ENCODE results near the gene NUCB1.

The NUCB1 gene

GRCh38 chr19:48920949-48921348 is 20.8 kb downstream of the NUCB1 start:
- no peaks in the 10 kb centered on the region for H3K27me3 ChIP-seq (ENCODE audit: low read depth, low read length)
- H3K36me3 ChIP-seq (replicated peaks; ENCODE audit: low read depth, low read length): peaks cover 7% of the 10 kb centered on the region
- no peak overlapping the region for H3K4me3 ChIP-seq (ENCODE audit: low read length)
- TF ChIP-seq EZH2phosphoT487 (IDR thresholded peaks at IDR 0.05; ENCODE audit: low read depth): no peak
- TF ChIP-seq, protein P1, sequence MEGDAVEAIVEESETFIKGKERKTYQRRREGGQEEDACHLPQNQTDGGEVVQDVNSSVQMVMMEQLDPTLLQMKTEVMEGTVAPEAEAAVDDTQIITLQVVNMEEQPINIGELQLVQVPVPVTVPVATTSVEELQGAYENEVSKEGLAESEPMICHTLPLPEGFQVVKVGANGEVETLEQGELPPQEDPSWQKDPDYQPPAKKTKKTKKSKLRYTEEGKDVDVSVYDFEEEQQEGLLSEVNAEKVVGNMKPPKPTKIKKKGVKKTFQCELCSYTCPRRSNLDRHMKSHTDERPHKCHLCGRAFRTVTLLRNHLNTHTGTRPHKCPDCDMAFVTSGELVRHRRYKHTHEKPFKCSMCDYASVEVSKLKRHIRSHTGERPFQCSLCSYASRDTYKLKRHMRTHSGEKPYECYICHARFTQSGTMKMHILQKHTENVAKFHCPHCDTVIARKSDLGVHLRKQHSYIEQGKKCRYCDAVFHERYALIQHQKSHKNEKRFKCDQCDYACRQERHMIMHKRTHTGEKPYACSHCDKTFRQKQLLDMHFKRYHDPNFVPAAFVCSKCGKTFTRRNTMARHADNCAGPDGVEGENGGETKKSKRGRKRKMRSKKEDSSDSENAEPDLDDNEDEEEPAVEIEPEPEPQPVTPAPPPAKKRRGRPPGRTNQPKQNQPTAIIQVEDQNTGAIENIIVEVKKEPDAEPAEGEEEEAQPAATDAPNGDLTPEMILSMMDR (IDR thresholded peaks at IDR 0.05; ENCODE audit: low read depth, low read length): no peak
- no peak overlapping the region for H3K9ac ChIP-seq (ENCODE audit: low read length)
- peaks cover 5% of the 10 kb centered on the region; the same call in 1 of the 2 replicates for H3K4me1 ChIP-seq (ENCODE audit: low read length)
- H3K4me2 ChIP-seq (ENCODE audit: low read length): no peak overlapping the region
- H3K9me3 ChIP-seq (ENCODE audit: insufficient read depth, low read length): no peaks in the 10 kb centered on the region
- no peaks in the 10 kb centered on the region for H4K20me1 ChIP-seq (ENCODE audit: insufficient read depth, low read length)
- no peak overlapping the region for H2AFZ ChIP-seq (ENCODE audit: low read depth, low read length)
- no peaks in the 10 kb centered on the region for H3K79me2 ChIP-seq (ENCODE audit: low read length)
- H3K27ac ChIP-seq (ENCODE audit: low read length): no peak overlapping the region

GRCh38 chr19:48921721-48922500 is 21.8 kb downstream of the NUCB1 start:
- Histone ChIP-seq H3K9me3 (ENCODE audit: insufficient read depth, low read length) (no peaks in the 10 kb centered on the region), H3K79me2 (ENCODE audit: low read length) (no peaks in the 10 kb centered on the region), H3K27ac (ENCODE audit: low read length) (no peak overlapping the region), H3K4me3 (ENCODE audit: low read length) (no peak overlapping the region), H3K27me3 (ENCODE audit: low read depth, low read length) (no peaks in the 10 kb centered on the region), H3K36me3 (replicated peaks; ENCODE audit: low read depth, low read length) (peaks cover 6% of the 10 kb centered on the region), H2AFZ (ENCODE audit: low read depth, low read length) (no peak overlapping the region), H4K20me1 (ENCODE audit: insufficient read depth, low read length) (no peaks in the 10 kb centered on the region), H3K9ac (ENCODE audit: low read length) (no peak overlapping the region), H3K4me2 (ENCODE audit: low read length) (no peak overlapping the region), H3K4me1 (ENCODE audit: low read length) (peaks cover 5% of the 10 kb centered on the region; the same call in 1 of the 2 replicates)
- TF ChIP-seq, protein P1 (IDR thresholded peaks at IDR 0.05; ENCODE audit: low read depth, low read length): no peak
- TF ChIP-seq EZH2phosphoT487 (IDR thresholded peaks at IDR 0.05; ENCODE audit: low read depth): no peak

DNA sequence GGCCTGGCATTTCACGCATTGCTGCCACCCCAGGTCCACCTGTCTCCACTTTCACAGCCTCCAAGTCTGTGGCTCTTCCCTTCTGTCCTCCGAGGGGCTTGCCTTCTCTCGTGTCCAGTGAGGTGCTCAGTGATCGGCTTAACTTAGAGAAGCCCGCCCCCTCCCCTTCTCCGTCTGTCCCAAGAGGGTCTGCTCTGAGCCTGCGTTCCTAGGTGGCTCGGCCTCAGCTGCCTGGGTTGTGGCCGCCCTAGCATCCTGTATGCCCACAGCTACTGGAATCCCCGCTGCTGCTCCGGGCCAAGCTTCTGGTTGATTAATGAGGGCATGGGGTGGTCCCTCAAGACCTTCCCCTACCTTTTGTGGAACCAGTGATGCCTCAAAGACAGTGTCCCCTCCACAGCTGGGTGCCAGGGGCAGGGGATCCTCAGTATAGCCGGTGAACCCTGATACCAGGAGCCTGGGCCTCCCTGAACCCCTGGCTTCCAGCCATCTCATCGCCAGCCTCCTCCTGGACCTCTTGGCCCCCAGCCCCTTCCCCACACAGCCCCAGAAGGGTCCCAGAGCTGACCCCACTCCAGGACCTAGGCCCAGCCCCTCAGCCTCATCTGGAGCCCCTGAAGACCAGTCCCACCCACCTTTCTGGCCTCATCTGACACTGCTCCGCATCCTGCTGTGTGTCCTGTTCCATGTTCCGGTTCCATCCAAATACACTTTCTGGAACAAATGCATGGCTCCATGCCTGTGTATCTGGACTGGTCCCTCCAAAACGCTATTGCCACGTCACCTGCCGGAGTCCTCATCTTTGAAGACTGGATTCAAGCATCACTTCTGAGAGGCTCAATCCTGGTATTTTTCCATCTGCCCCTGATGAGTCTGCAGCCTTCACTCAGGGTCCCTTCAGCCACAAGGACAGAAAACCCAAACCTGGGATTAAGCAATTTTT is 22.7 kb downstream of the NUCB1 start:
- TF ChIP-seq, protein P1 (IDR thresholded peaks at IDR 0.05; ENCODE audit: low read depth, low read length): no peak
- no peak for TF ChIP-seq EZH2phosphoT487 (IDR thresholded peaks at IDR 0.05; ENCODE audit: low read depth)
- Histone ChIP-seq H3K4me3 (ENCODE audit: low read length) (no peak overlapping the region), H3K27ac (ENCODE audit: low read length) (no peak overlapping the region), H3K36me3 (replicated peaks; ENCODE audit: low read depth, low read length) (peaks cover 6% of the 10 kb centered on the region), H3K4me2 (ENCODE audit: low read length) (no peak overlapping the region), H3K9ac (ENCODE audit: low read length) (no peak overlapping the region), H2AFZ (ENCODE audit: low read depth, low read length) (no peak overlapping the region), H3K9me3 (ENCODE audit: insufficient read depth, low read length) (no peaks in the 10 kb centered on the region), H3K27me3 (ENCODE audit: low read depth, low read length) (no peaks in the 10 kb centered on the region), H4K20me1 (ENCODE audit: insufficient read depth, low read length) (no peaks in the 10 kb centered on the region), H3K4me1 (ENCODE audit: low read length) (peaks cover 5% of the 10 kb centered on the region; the same call in 1 of the 2 replicates), H3K79me2 (ENCODE audit: low read length) (no peaks in the 10 kb centered on the region)
